Measurements from ENCODE around the gene ADGRB3. TPM values are rescaled to one million over a fixed set of nuclear protein-coding genes. Genes with fewer than 3 reads are reported as not detected.

ADGRB3 gene
- total and polyA plus RNA-seq, 2 donors (not counting 3 experiments of a cell fraction or from before 2014, with no cell fraction given), result not detected

GRCh38 chr6:68737061-68737460, 102.0 kb downstream of the ADGRB3 start:
- dilution Hi-C loops (cut with MboI; ENCODE audit: extremely low pct_ligation_motif_present, low sequenced_read_pairs), result no loop called here
- TF ChIP-seq MYC (IDR thresholded peaks at IDR 0.05; ENCODE audit: low read depth, low read length) (no peak), EZH2 (IDR thresholded peaks at IDR 0.05; ENCODE audit: borderline replicate concordance, low read depth, low read length, severe bottlenecking) (no peak), POLR2AphosphoS5 (IDR thresholded peaks at IDR 0.05; ENCODE audit: insufficient read depth, low read depth, low read length) (no peak), JUN (IDR thresholded peaks at IDR 0.05; ENCODE audit: borderline replicate concordance, insufficient read depth, insufficient read length, low read depth) (no peak), CTCF (IDR thresholded peaks at IDR 0.05; ENCODE audit: extremely low read depth in 1 of 2, insufficient read depth in 1 of 2, low read depth in 1 of 2, low read length in 2 of 2) (no peak), FOS (IDR thresholded peaks at IDR 0.05; ENCODE audit: borderline replicate concordance, insufficient read depth, low read length) (no peak), POLR2A (IDR thresholded peaks at IDR 0.05; ENCODE audit: low read depth, low read length) (no peak), GATA2 (IDR thresholded peaks at IDR 0.05; ENCODE audit: insufficient read depth, insufficient read length, low read depth, low read length) (no peak)
- TF ChIP-seq, protein P1, sequence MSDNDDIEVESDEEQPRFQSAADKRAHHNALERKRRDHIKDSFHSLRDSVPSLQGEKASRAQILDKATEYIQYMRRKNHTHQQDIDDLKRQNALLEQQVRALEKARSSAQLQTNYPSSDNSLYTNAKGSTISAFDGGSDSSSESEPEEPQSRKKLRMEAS (IDR thresholded peaks at IDR 0.05; ENCODE audit: insufficient read depth, insufficient read length), result no peak
- H3K4me2 ChIP-seq (ENCODE audit: insufficient read depth, low read length), result no peak overlapping the region
- no peaks in the 10 kb centered on the region for H3K27me3 ChIP-seq (ENCODE audit: control insufficient read depth in 2 of 2, insufficient read depth in 2 of 2, low read length in 2 of 2)
- no TSS peak for BruUV-seq (replicated peaks)
- FAIRE-seq, result no peak
- POLR2A ChIA-PET, result no interaction called here
- H3K36me3 ChIP-seq (ENCODE audit: control insufficient read depth in 2 of 2, extremely low read depth in 1 of 2, insufficient read depth in 2 of 2, low read length in 2 of 2), result no peaks in the 10 kb centered on the region
- no peaks in the 10 kb centered on the region for H3K9me1 ChIP-seq (replicated peaks; ENCODE audit: control insufficient read depth, extremely low read depth, insufficient read depth, low read length)
- H3K9ac ChIP-seq (replicated peaks; ENCODE audit: extremely low read depth, insufficient read depth, low read length), result no peak overlapping the region
- no peaks in the 10 kb centered on the region for H4K20me1 ChIP-seq (replicated peaks; ENCODE audit: control insufficient read depth, extremely low read depth, insufficient read depth, low read length)
- no peak overlapping the region for H2AFZ ChIP-seq (ENCODE audit: low read depth, low read length)
- H3K79me2 ChIP-seq (ENCODE audit: control insufficient read depth, insufficient read depth, low read length), result no peaks in the 10 kb centered on the region
- DNase-seq (ENCODE audit: low read depth, low spot score), result no peak
- no peaks in the 10 kb centered on the region for H3K9me3 ChIP-seq (replicated peaks; ENCODE audit: control insufficient read depth, insufficient read depth, low read length)
- no peaks in the 10 kb centered on the region for H3K4me1 ChIP-seq (ENCODE audit: control insufficient read depth, extremely low read depth, insufficient read depth, low read length)
- no peak overlapping the region for H3K4me3 ChIP-seq (replicated peaks in 1 of 3; ENCODE audit: insufficient read depth in 1 of 3, low read depth in 1 of 3, low read length in 3 of 3)
- intact Hi-C loops (cut with micrococcal nuclease), result no loop called here
- H3K27ac ChIP-seq (ENCODE audit: insufficient read depth, low read depth, low read length), result no peak overlapping the region
- CTCF ChIA-PET, result no interaction called here
